H1 (cell line): Measurements from ENCODE around the gene TWSG1. TPM values are rescaled to one million over a fixed set of nuclear protein-coding genes. Genes with fewer than 3 reads are reported as not detected.

Source experiments
- CTCF ChIA-PET: fragments of 300-600 bp; sonication (Branson Sonifier 250); formaldehyde crosslinking; loops from one replicate; lab custom pipeline; 2021; ENCODE audit not compliant: partially characterized antibody; lab: Charles Lee
- POLR2A ChIA-PET: fragments of 300-600 bp; sonication (Branson Sonifier 250); formaldehyde crosslinking; loops from one replicate; lab custom pipeline; 2021; ENCODE audit warnings: inconsistent platforms; ENCODE audit not compliant: partially characterized antibody; lab: Charles Lee
- DNase-seq, 2 experiments: peaks; one replicate each; pipeline versions ENCODE4 v3.0.0 to v3.0.0-alpha.2; 2010 to 2022; ENCODE audit warnings: low spot score in 2 of 2, low read depth in 1 of 2, mixed read lengths in 1 of 2
- FAIRE-seq: peaks from 2 replicates; lab custom pipeline; 2011; peaks lifted over from hg19 to GRCh38; lab: Jason Lieb, UNC
- H2AFZ ChIP-seq: 2 replicates; pipeline ENCODE4 v1.8.1; 2012; ENCODE audit warnings: low read length, inconsistent platforms
- H2AK5ac ChIP-seq: 2 replicates; pipeline ENCODE4 v1.6.1; 2013; ENCODE audit warnings: low read depth, low read length
- H2BK120ac ChIP-seq: replicated peaks from 2 replicates; pipeline ENCODE3; 2013; ENCODE audit warnings: low read depth, low read length, inconsistent platforms
- H2BK12ac ChIP-seq: 2 replicates; pipeline ENCODE4 v1.6.1; 2013; ENCODE audit warnings: low read depth, low read length
- H2BK15ac ChIP-seq: 2 replicates; pipeline ENCODE4 v1.6.1; 2013; ENCODE audit warnings: low read length
- H2BK20ac ChIP-seq: 2 replicates; pipeline ENCODE4 v1.6.1; 2013; ENCODE audit warnings: low read length
- H2BK5ac ChIP-seq: 2 replicates; pipeline ENCODE4 v1.6.1; 2013; ENCODE audit warnings: low read depth, low read length
- H3K14ac ChIP-seq: 2 replicates; pipeline ENCODE4 v1.6.1; 2013; ENCODE audit warnings: inconsistent platforms; ENCODE audit not compliant: insufficient read length
- H3K18ac ChIP-seq: 2 replicates; pipeline ENCODE4 v1.6.1; 2013; ENCODE audit warnings: low read length; ENCODE audit errors: extremely low read depth
- H3K23ac ChIP-seq: 2 replicates; pipeline ENCODE4 v1.6.1; 2013; ENCODE audit warnings: inconsistent platforms; ENCODE audit not compliant: insufficient read length
- H3K23me2 ChIP-seq: 2 replicates; pipeline ENCODE4 v1.6.1; 2013; ENCODE audit warnings: low read depth, low read length
- H3K27ac ChIP-seq: 2 replicates; pipeline ENCODE4 v1.6.1; 2011; ENCODE audit warnings: low read depth, low read length, inconsistent platforms
- H3K27me3 ChIP-seq, 4 experiments: replicated peaks in 1 of 4; 1 replicate in 1 of 4; 2 replicates in 3 of 4; pipeline versions ENCODE4 v1.6.1 to v1.8.1; 2011 to 2013; ENCODE audit warnings: low read length in 3 of 4, mild to moderate bottlenecking in 3 of 4, inconsistent platforms in 2 of 4, mixed read lengths in 2 of 4, moderate library complexity in 1 of 4; ENCODE audit not compliant: control insufficient read depth in 3 of 4, insufficient read depth in 3 of 4; ENCODE audit errors: extremely low read depth in 1 of 4
- H3K36me3 ChIP-seq, 4 experiments: 2 replicates each; pipeline versions ENCODE4 v1.6.1 to v1.8.1; 2011 to 2013; ENCODE audit warnings: mild to moderate bottlenecking in 4 of 4, low read length in 3 of 4, moderate library complexity in 2 of 4, control low read depth in 1 of 4, inconsistent platforms in 1 of 4; ENCODE audit not compliant: insufficient read depth in 4 of 4, control insufficient read depth in 2 of 4
- H3K4ac ChIP-seq: replicated peaks from 2 replicates; pipeline ENCODE3; 2013; ENCODE audit warnings: low read length, low read depth, mixed read lengths, inconsistent platforms; ENCODE audit not compliant: insufficient read length
- H3K4me1 ChIP-seq, 4 experiments: replicated peaks in 1 of 4; 1 replicate in 1 of 4; 2 replicates in 3 of 4; pipeline versions ENCODE4 v1.6.1 to v1.8.1; 2011 to 2013; ENCODE audit warnings: low read length in 3 of 4, inconsistent platforms in 2 of 4, mixed read lengths in 1 of 4; ENCODE audit not compliant: insufficient read depth in 4 of 4, control insufficient read depth in 3 of 4
- H3K4me2 ChIP-seq, 2 experiments: 2 replicates each; pipeline versions ENCODE4 v1.6.1 to v1.8.1; 2011 to 2013; ENCODE audit warnings: low read depth in 2 of 2, low read length in 2 of 2, control low read depth in 1 of 2, inconsistent platforms in 1 of 2, mild to moderate bottlenecking in 1 of 2; ENCODE audit not compliant: insufficient read depth in 1 of 2
- H3K4me3 ChIP-seq, 4 experiments: fragments of 200-600, 300-600 bp in 1 of 4; sonication (generic), shearing (Covaris generic), sonication (Bioruptor Twin) in 1 of 4; 2 replicates each; pipeline versions ENCODE4 v1.5.1 to v1.8.1; 2011 to 2016; ENCODE audit warnings: low read length in 4 of 4, low read depth in 3 of 4, control low read depth in 2 of 4, inconsistent platforms in 2 of 4, mild to moderate bottlenecking in 2 of 4, mixed read lengths in 1 of 4, moderate library complexity in 1 of 4; ENCODE audit not compliant: insufficient read depth in 2 of 4; ENCODE audit errors: extremely low read depth in 1 of 4
- H3K56ac ChIP-seq: replicated peaks from 2 replicates; pipeline ENCODE3; 2013; ENCODE audit warnings: low read depth, mild to moderate bottlenecking, mixed read lengths, low read length, inconsistent platforms; ENCODE audit not compliant: insufficient read length
- H3K79me1 ChIP-seq: 2 replicates; pipeline ENCODE4 v1.6.1; 2013; ENCODE audit warnings: low read depth, low read length, control low read depth
- H3K79me2 ChIP-seq, 2 experiments: 2 replicates each; pipeline versions ENCODE4 v1.6.1 to v1.8.1; 2012 to 2013; ENCODE audit warnings: low read length in 2 of 2, mild to moderate bottlenecking in 2 of 2, inconsistent platforms in 1 of 2; ENCODE audit not compliant: insufficient read depth in 2 of 2, control insufficient read depth in 1 of 2
- H3K9ac ChIP-seq, 4 experiments: replicated peaks in 1 of 4; 1 replicate in 1 of 4; 2 replicates in 3 of 4; pipeline versions ENCODE4 v1.6.1 to v1.8.1; 2011 to 2013; ENCODE audit warnings: low read depth in 3 of 4, low read length in 3 of 4, control low read depth in 2 of 4, mild to moderate bottlenecking in 2 of 4, moderate library complexity in 2 of 4, inconsistent platforms in 1 of 4; ENCODE audit errors: extremely low read depth in 1 of 4
- H3K9me3 ChIP-seq, 2 experiments: 2 replicates each; pipeline versions ENCODE4 v1.6.1 to v1.8.1; 2012 to 2013; ENCODE audit warnings: mild to moderate bottlenecking in 2 of 2, moderate library complexity in 2 of 2, control low read depth in 1 of 2, inconsistent platforms in 1 of 2, low read depth in 1 of 2, low read length in 1 of 2, mixed read lengths in 1 of 2; ENCODE audit not compliant: insufficient read depth in 2 of 2
- H4K20me1 ChIP-seq, 2 experiments: replicated peaks in 1 of 2; 2 replicates each; pipeline versions ENCODE3 to v1.8.1; 2011 to 2013; ENCODE audit warnings: inconsistent platforms in 2 of 2, low read length in 2 of 2, mild to moderate bottlenecking in 1 of 2; ENCODE audit not compliant: insufficient read depth in 2 of 2, control insufficient read depth in 1 of 2
- H4K5ac ChIP-seq: 2 replicates; pipeline ENCODE4 v1.6.1; 2013; ENCODE audit warnings: low read length, low read depth, mixed read lengths, inconsistent platforms; ENCODE audit not compliant: insufficient read length
- H4K8ac ChIP-seq: 2 replicates; pipeline ENCODE4 v1.8.0; 2013; ENCODE audit warnings: mild to moderate bottlenecking, moderate library complexity, low read length, inconsistent platforms; ENCODE audit not compliant: insufficient read depth; ENCODE audit errors: extremely low read depth
- H4K91ac ChIP-seq: replicated peaks from 2 replicates; pipeline ENCODE3; 2013; ENCODE audit warnings: low read length, mixed read lengths, inconsistent platforms; ENCODE audit not compliant: insufficient read length
- ASH2L ChIP-seq: fragments of 200-600, 300-600 bp; sonication (generic); IDR thresholded peaks from one replicate; pipeline ENCODE4 v1.7.1; 2017; ENCODE audit warnings: low read length
- BACH1 ChIP-seq: IDR thresholded peaks from 2 replicates; pipeline ENCODE4 v1.6.1; 2012; ENCODE audit warnings: low read length, improper control_type of control experiment
- CBX8 ChIP-seq: fragments of 300-800, 300-1000 bp; sonication (generic); IDR thresholded peaks from 2 replicates; pipeline ENCODE4 v1.7.1; 2016; ENCODE audit warnings: low read depth, low read length, borderline replicate concordance
- GABPA ChIP-seq: IDR thresholded peaks from 2 replicates; pipeline ENCODE4 v1.6.1; 2011; ENCODE audit warnings: mild to moderate bottlenecking, low read length, moderate library complexity, borderline replicate concordance; ENCODE audit not compliant: insufficient read depth
- KDM1A ChIP-seq: fragments of 200-600, 300-600 bp; sonication (generic); IDR thresholded peaks from 2 replicates; pipeline ENCODE4 v1.7.1; 2016; ENCODE audit warnings: mild to moderate bottlenecking, low read length, borderline replicate concordance
- KDM4A ChIP-seq: IDR thresholded peaks from one replicate; pipeline ENCODE4 v1.7.1; 2012; ENCODE audit warnings: low read depth, mild to moderate bottlenecking, moderate library complexity, low read length, inconsistent platforms; ENCODE audit not compliant: severe bottlenecking
- NRF1 ChIP-seq: IDR thresholded peaks from 2 replicates; pipeline ENCODE4 v1.6.1; 2011; ENCODE audit warnings: mild to moderate bottlenecking, low read depth, low read length, improper control_type of control experiment
- POU5F1 ChIP-seq: IDR thresholded peaks from 2 replicates; pipeline ENCODE4 v1.6.1; 2011; ENCODE audit warnings: low read depth, mild to moderate bottlenecking, low read length, moderate library complexity
- SP2 ChIP-seq: IDR thresholded peaks from 2 replicates; pipeline ENCODE4 v1.6.1; 2012; ENCODE audit warnings: mild to moderate bottlenecking, low read length, inconsistent platforms
- TBP ChIP-seq: IDR thresholded peaks from 2 replicates; pipeline ENCODE4 v1.6.1; 2011; ENCODE audit warnings: low read depth, low read length, improper control_type of control experiment
- USF2 ChIP-seq: IDR thresholded peaks from 2 replicates; pipeline ENCODE4 v1.6.1; 2011; ENCODE audit warnings: low read length, improper control_type of control experiment
- WGBS, 2 experiments: shearing (Covaris generic) in 1 of 2; methylation state at CpG; one replicate each; pipeline versions ENCODE4 v1.1.6 to v1.1.7; 2013 to 2015; ENCODE audit warnings: low lambda C conversion rate in 2 of 2, mixed read lengths in 2 of 2, inconsistent platforms in 1 of 2, low coverage in 1 of 2, missing lambda C conversion rate in 1 of 2; ENCODE audit not compliant: insufficient replicate concordance in 2 of 2, insufficient coverage in 1 of 2, insufficient read length in 1 of 2; ENCODE audit errors: extremely low coverage in 1 of 2, missing lambda C conversion rate in 1 of 2; 5-methylcytosine and 5-hydroxymethylcytosine counted together
- polyA plus RNA-seq, 7 experiments: library from polyadenylated mRNA; depleted of rRNA in 3 of 7; stranded (reverse) in 5 of 7; unstranded in 2 of 7; fragments of >200 nt in 5 of 7; fragments of 200-250 nt in 2 of 7; gene quantifications; 1 replicate in 5 of 7; 2 replicates in 1 of 7; 4 replicates in 1 of 7; pipeline versions ENCODE4 v1.2.1 to v1.2.3, GENCODE V29; 2011 to 2013; ENCODE audit warnings: missing spikeins in 2 of 7, mixed read lengths in 2 of 7
- total RNA-seq: library from RNA; stranded (reverse); fragmentation: NEBNext Ultra II Directional; extraction: Animal tissue kit (Norgen Biotek cat#: 25700); gene quantifications from 2 replicates; pipeline ENCODE4 v1.2.1, GENCODE V29; 2021
- TF ChIP-seq, protein P1 (sequence below): IDR thresholded peaks from 2 replicates; pipeline ENCODE4 v1.6.1; 2011; ENCODE audit warnings: low read depth, mild to moderate bottlenecking, low read length; ENCODE audit not compliant: insufficient read depth

The TWSG1 gene
- total and polyA plus RNA-seq, 2 of the 8 experiments (the other 6 are each of a cell fraction or from before 2014, with no cell fraction given): 11.8 to 19.8 TPM

GRCh38 chr18:9419956-9420631 is 85.5 kb downstream of the TWSG1 start:
- H2BK15ac ChIP-seq: no peak overlapping the region
- H3K9ac ChIP-seq: no peak overlapping the region
- ChIA-PET CTCF (interaction anchor here (0.6 to 1.8 kb wide), 3 partner anchors 25 to 134 kb away, joined by 3 to 6 read pairs (median 3); no protein-coding TSS in a partner anchor), POLR2A (no interaction called here)
- no peak overlapping the region for H2BK12ac ChIP-seq
- H2BK20ac ChIP-seq: no peak overlapping the region
- no peaks in the 10 kb centered on the region for H3K27me3 ChIP-seq
- no peaks in the 10 kb centered on the region for H3K79me1 ChIP-seq
- FAIRE-seq (no peak), DNase-seq (no peak)
- no peak overlapping the region for H3K23ac ChIP-seq
- no peak overlapping the region for H2BK120ac ChIP-seq
- H3K4me1 ChIP-seq: peaks cover 0 to 4% (median 0%) of the 10 kb centered on the region in 4 experiments; a peak in 2 of 7 replicates
- H3K4me3 ChIP-seq: no peak overlapping the region
- H3K27ac ChIP-seq: no peak overlapping the region
- H3K4ac ChIP-seq: no peak overlapping the region
- H3K4me2 ChIP-seq: no peak overlapping the region
- H3K36me3 ChIP-seq: no peaks in the 10 kb centered on the region
- no peak overlapping the region for H3K56ac ChIP-seq
- H3K79me2 ChIP-seq: no peaks in the 10 kb centered on the region
- no peak overlapping the region for H2AK5ac ChIP-seq
- H4K8ac ChIP-seq: no peak overlapping the region
- no peak overlapping the region for H2AFZ ChIP-seq
- H4K20me1 ChIP-seq: no peaks in the 10 kb centered on the region
- no peak overlapping the region for H4K91ac ChIP-seq
- H3K23me2 ChIP-seq: no peaks in the 10 kb centered on the region; the same call in 1 of the 2 replicates
- H3K9me3 ChIP-seq: no peaks in the 10 kb centered on the region
- H2BK5ac ChIP-seq: no peak overlapping the region
- no peak overlapping the region for H3K14ac ChIP-seq
- H3K18ac ChIP-seq: no peak overlapping the region
- H4K5ac ChIP-seq: no peak overlapping the region
- 90% methylated on average over 5 of the region's 5 CpGs; no CpG with 5 or more reads in 1 of the 2 experiments for WGBS, 2 experiments
- no peak for TF ChIP-seq TBP
- TF ChIP-seq KDM1A: no peak
- TF ChIP-seq ASH2L: no peak
- TF ChIP-seq BACH1: no peak
- TF ChIP-seq KDM4A: no peak
- no peak for TF ChIP-seq CBX8
- no peak for TF ChIP-seq USF2
- TF ChIP-seq GABPA: no peak
- TF ChIP-seq POU5F1: no peak
- no peak for TF ChIP-seq SP2
- no peak for TF ChIP-seq NRF1
- TF ChIP-seq, protein P1, sequence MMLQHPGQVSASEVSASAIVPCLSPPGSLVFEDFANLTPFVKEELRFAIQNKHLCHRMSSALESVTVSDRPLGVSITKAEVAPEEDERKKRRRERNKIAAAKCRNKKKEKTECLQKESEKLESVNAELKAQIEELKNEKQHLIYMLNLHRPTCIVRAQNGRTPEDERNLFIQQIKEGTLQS: no peak
